Colon (tissue), 2 donors: Measurements from ENCODE around the gene MOV10L1.
"Not testable (repeated sequence)": the region's sequence is repeated elsewhere in the genome, so short reads cannot be mapped to it uniquely, and the experiment has no call there.

Experiments
- FAIRE-seq: peaks from 2 replicates; lab custom pipeline; 2012; peaks lifted over from hg19 to GRCh38; lab: Jason Lieb, UNC
- donor health status: control.
- donor health status: control.

The MOV10L1 gene

DNA sequence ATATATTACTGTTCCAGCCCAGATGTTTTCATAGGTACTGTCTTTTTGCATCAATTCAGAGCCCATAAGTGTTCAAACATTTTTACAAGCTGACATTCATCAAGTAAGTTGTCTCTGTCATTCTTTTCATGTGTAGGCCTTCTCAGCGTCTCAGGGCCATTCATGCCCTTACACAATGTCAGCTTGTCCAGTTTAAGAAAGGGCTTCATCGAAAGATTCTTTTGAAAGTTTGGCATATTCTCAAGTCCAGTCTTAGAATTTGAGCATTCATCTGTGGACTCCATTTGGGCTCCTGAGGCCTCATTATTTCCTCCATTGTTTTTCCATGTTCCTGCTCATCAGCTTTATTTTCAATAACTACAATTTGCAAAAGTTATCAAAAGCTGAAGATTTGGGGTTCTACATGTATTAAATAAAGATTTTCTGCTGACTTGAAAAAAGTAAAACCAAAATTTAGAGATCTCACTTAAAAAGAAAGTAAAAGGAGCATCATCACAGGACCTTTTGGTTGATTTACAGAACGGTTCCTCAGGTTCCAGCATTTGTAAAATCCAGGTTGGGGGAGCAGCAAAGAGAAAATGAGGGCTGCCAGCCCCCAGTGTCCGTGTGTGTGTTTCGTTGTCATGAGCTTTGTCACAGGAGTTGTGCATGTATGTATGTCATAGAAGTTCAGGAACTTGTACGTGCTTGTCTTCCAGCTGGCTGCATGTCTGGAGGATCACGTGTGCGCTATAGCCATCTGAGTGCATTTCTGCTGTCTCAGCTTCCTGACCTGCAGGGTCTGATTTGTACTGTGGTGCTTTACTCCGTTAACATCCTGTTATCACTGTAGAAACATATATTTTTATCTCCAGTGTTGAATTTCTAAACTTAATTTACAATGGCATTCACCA, 15.6 kb downstream of the MOV10L1 start:
- FAIRE-seq = no peak

- FAIRE-seq = no peak
Measured at GRCh38 chr22:50107529-50107928, 17.7 kb downstream of the MOV10L1 start.

DNA sequence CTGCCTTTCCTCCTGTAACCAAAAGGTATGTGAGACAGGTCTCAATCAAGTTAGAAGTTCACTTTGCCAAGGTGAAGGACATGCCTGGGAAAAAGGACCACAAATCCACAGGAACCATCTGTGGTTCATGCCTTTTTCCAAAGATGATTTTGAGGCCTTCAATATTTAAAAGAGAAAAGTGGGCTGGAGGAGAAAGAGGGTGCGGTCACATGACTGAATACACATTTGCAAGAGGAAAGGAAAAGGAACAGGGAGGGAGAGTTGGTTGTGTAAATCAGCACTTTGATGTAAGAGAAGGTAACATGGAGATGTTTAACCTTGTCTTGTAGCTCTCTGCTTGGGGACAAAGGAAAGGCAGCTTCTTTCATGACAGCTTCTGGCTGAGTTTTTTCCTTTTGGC, 21.2 kb downstream of the MOV10L1 start:
- no peak for FAIRE-seq

- FAIRE-seq = no peak
Measured at GRCh38 chr22:50112151-50113118, 22.6 kb downstream of the MOV10L1 start.

DNA sequence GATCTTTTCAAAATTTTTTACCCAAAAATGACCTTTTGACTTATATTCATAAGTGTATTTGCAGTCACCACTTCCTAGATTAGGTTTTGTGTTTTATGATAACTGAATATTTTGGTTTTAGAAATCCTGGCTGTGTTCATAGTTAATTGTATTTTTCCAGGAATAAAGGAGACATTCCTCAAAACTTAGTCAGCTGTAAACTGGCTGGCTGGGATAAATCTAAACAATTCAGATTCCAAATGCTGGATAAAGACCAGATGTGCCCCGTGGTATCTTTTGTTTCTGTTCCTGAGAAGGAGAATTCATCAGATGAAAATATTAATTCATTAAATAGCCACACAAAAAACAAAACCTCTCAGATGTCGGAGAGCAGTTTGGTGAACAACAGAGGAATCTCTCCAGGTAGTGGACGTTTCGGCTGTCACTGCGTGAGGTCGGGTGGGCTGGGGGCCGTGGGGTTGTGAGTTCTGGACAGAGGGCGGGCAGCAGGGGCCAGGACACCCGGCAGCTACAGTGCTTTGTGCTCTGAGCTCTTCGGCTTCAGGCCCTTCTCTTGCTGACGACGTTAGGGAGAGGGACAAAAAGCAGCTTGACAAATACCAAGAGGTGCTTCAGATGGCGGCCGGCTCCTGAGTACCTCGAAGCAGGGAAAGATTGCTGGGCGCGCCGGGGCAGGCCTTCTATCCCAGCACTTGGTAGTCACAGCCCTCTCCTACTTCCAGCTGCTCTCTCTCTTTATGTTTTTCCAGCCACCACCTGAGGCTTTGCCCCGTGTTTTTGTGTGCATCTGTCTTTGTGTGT, 24.6 kb downstream of the MOV10L1 start:
- FAIRE-seq = no peak

DNA sequence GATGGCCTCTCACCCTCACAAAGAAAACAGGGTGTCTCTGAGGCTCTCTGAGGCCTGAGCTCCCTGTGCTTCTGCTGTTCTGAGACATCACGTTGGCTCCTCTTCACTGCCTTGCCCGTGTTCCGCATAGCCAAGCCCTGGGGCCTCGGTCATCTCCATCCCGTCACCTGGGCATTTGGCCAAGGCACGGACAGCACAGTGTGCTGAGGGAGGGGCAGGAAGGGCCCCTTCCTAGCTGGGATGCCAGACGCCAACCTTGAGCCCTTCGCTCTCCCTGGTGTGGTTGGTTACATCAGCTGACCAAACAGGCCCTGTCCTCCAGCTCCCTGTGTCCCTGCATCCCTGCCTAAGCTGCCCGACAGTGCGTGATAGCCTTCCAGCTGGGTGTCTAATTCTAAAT, 25.9 kb downstream of the MOV10L1 start:
- FAIRE-seq = no peak

- FAIRE-seq = no peak
Measured at GRCh38 chr22:50117168-50117762, 27.5 kb downstream of the MOV10L1 start.

DNA sequence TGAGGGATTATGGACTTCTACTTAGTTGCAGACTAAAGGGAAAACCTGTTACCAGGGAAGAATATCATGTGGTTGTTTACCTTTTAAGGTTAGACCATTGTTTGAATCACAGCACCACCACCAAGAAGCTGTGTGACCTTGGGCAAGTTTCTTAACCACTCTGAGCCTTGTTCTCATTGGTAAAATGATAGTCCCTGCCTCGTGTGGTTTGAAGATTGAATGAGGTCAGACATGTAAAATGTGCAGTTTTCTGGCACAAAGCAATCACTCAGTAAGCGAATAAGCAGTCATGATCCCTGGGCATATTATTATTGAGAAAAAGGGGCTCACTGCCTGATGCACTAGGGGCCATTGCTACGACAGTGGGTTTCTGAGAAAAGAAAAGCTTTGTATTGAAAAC, 28.3 kb downstream of the MOV10L1 start:
- no peak for FAIRE-seq

DNA sequence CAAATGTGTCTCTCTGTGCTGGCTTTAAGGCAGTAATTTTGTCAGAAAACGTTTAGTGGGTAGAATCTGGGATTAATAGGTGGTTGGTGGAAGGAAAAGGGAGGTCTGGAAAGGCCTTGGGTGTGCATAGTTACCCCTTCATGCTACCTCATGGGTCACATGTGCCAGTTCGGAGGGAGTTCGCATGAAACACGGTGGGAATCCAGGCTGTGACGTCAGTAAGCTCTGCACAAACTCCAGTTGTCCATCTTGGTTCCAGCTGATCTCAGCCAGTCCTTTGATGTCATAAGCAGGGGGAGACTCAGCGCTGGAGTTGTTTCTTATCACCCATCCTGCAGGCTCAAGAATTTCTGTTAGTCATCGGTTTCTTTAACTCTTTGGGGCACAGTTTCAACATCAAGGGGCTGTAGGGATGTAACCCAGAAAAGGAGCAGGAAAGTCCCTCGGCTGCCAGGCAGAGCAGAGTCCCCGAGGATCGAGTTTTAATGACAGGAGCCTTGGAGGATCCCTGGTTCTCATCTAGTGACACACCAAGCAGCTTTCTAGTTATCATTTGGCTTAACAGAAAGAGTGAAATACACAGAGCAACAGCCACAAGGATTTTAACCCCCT, 28.9 kb downstream of the MOV10L1 start:
- FAIRE-seq = no peak

- no peak for FAIRE-seq
Measured at GRCh38 chr22:50119169-50119767, 29.5 kb downstream of the MOV10L1 start.

DNA sequence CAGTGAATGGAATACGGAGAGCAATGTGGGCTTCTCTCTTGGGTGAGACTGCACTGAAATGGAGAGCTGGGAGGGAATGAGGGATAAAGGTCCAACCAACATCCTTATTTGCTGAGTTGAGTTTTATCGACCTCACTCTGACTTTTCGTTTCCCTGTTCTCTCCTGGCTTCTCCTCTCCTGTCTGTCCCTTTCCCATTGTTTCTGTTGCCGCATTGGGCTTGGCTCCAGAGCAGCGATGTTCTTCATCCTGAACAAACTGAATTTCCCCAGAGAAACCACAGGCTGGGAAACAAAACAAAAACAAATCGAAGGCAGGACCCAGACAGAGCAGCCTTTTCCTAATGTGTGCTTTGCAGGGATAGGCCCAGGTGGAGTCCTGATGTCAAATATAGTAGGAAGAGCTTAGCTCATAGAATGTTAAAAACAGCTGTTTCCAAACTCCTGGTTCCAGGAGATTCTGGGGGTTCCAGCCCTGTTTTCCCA, 30.0 kb downstream of the MOV10L1 start:
- FAIRE-seq = no peak

- no peak for FAIRE-seq
Measured at GRCh38 chr22:50121202-50121740, 31.5 kb downstream of the MOV10L1 start.

- FAIRE-seq = no peak
Measured at GRCh38 chr22:50123119-50123518, 33.3 kb downstream of the MOV10L1 start.

- no peak for FAIRE-seq
Measured at GRCh38 chr22:50125029-50125428, 35.2 kb downstream of the MOV10L1 start.

GRCh38 chr22:50129121-50129736, 39.4 kb downstream of the MOV10L1 start:
- no peak for FAIRE-seq

- no peak for FAIRE-seq
Measured at GRCh38 chr22:50131894-50132293, 42.1 kb downstream of the MOV10L1 start.

DNA sequence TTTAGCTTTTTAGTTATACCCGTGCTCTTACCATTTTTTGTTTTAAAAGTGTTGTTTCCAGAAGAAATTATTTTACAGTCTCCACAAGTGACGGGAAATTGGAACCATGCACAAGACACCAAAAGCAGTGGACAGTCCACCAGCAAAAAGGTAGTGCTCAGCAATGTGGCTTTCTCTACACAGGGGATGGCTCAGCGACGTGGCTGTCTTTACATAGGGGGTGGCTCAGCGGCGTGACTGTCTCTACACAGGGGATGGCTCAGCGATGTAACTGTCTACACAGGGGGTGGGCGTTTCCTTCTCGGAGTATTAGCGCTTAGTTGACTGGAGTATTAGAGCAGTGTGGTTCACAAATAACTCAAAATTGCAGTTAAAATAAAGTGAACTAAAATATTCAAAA, 44.7 kb downstream of the MOV10L1 start:
- FAIRE-seq = no peak

- FAIRE-seq = no peak
Measured at GRCh38 chr22:50136581-50137015, 46.8 kb downstream of the MOV10L1 start.

DNA sequence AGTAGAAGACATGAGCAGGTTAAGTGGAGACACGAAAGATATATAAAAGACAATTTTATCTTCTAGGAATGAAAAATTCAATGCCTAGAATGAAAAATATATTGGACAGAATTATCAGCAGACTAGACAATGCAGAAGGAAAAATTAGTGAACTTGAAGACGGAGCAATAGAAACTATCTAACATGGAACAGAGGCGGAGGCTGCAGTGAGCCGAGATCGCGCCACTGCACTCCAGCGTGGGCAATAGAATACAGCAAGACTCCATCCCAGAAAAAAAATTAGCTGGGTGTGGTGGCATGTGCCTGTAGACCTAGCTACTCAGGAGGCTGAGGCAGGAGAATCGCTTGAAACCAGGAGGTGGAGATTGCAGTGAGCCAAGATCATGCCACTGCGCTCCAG, 47.5 kb downstream of the MOV10L1 start:
- not testable (repeated sequence) for FAIRE-seq

GRCh38 chr22:50138041-50138440, 48.2 kb downstream of the MOV10L1 start:
- no peak for FAIRE-seq
